ENCODE data around the gene ZC3H7A.
"Not testable (repeated sequence)": the region's sequence is repeated elsewhere in the genome, so short reads cannot be mapped to it uniquely, and the experiment has no call there.

Gene ZC3H7A

GRCh38 chr16:11799509-11800381, 2.7 kb upstream of the ZC3H7A start:
- peak; percentile 3 for DNase-seq

GRCh38 chr16:11799017-11799381, 1.9 kb upstream of the ZC3H7A start:
- DNase-seq: no peak

GRCh38 chr16:11797957-11798299, 870 bp upstream of the ZC3H7A start:
- DNase-seq: peak; percentile 18

- peak; percentile 16 for DNase-seq
Observed at GRCh38 chr16:11796227-11797165, 562 bp downstream of the ZC3H7A start.

- DNase-seq: no peak
Observed at GRCh38 chr16:11795887-11796226, 1.2 kb downstream of the ZC3H7A start.

GRCh38 chr16:11794996-11795886, 1.8 kb downstream of the ZC3H7A start:
- DNase-seq: no peak

GRCh38 chr16:11794447-11794846, 2.6 kb downstream of the ZC3H7A start:
- no peak for DNase-seq

- no peak for DNase-seq
Observed at GRCh38 chr16:11793840-11794239, 3.2 kb downstream of the ZC3H7A start.

GRCh38 chr16:11792410-11793241, 4.4 kb downstream of the ZC3H7A start:
- DNase-seq: no peak

- no peak for DNase-seq
Observed at GRCh38 chr16:11791144-11791828, 5.8 kb downstream of the ZC3H7A start.

- no peak for DNase-seq
Observed at GRCh38 chr16:11788914-11789313, 8.1 kb downstream of the ZC3H7A start.

GRCh38 chr16:11784980-11785599, 12.0 kb downstream of the ZC3H7A start:
- DNase-seq: not testable (repeated sequence)

GRCh38 chr16:11784381-11784780, 12.7 kb downstream of the ZC3H7A start:
- DNase-seq: not testable (repeated sequence)

- no peak for DNase-seq
Observed at GRCh38 chr16:11784038-11784369, 13.1 kb downstream of the ZC3H7A start.

- DNase-seq: peak; percentile 29
Observed at GRCh38 chr16:11783319-11784037, 13.6 kb downstream of the ZC3H7A start.

GRCh38 chr16:11781773-11782172, 15.3 kb downstream of the ZC3H7A start:
- no peak for DNase-seq

GRCh38 chr16:11780991-11781680, 15.9 kb downstream of the ZC3H7A start:
- DNase-seq: no peak

GRCh38 chr16:11779074-11779473, 18.0 kb downstream of the ZC3H7A start:
- DNase-seq: no peak

GRCh38 chr16:11774065-11774626, 22.9 kb downstream of the ZC3H7A start:
- no peak for DNase-seq

Data from effector CD8-positive, alpha-beta T cell (primary cell).